Mucosa of stomach (tissue), 1 donor: ENCODE measurements around the gene RPL22L1.

Source experiments
- H3K27me3 ChIP-seq: one replicate; pipeline ENCODE4 v1.7.0; 2013; ENCODE audit warnings: mild to moderate bottlenecking, low read length; ENCODE audit not compliant: control insufficient read depth, insufficient read depth
- H3K36me3 ChIP-seq: one replicate; pipeline ENCODE4 v1.7.0; 2013; ENCODE audit warnings: low read length; ENCODE audit not compliant: control insufficient read depth, insufficient read depth
- H3K4me1 ChIP-seq: one replicate; pipeline ENCODE4 v1.7.0; 2013; ENCODE audit warnings: mild to moderate bottlenecking, low read length; ENCODE audit not compliant: control insufficient read depth, insufficient read depth
- H3K4me3 ChIP-seq: one replicate; pipeline ENCODE4 v1.7.0; 2013; ENCODE audit warnings: low read length
- H3K9ac ChIP-seq: one replicate; pipeline ENCODE4 v1.7.0; 2013; ENCODE audit warnings: mild to moderate bottlenecking, low read length, moderate library complexity
- H3K9me3 ChIP-seq: one replicate; pipeline ENCODE4 v1.7.0; 2013; ENCODE audit warnings: mild to moderate bottlenecking, low read length, moderate library complexity; ENCODE audit not compliant: control insufficient read depth
- donor health status: Pancreatic carcinoma.

The RPL22L1 gene

DNA sequence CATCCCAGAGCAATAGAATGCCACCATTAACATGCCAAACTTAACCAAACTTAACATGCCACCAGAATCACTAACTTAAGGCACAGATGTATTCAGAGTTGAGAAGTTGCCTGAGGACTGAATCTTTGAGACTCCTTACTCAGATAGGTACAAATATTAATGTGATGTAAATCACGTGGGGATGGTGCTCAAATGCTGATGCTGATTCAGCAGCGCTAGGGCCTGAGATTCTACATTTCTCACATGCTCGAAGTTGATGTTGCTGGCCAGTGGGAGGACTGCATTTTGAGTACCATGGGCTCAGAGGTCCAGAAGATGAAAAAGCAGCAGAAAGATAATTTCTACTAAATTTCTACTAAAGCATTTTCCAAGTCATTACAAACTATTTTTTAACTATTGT lies 54.1 kb downstream of the RPL22L1 start:
- no peak overlapping the region for H3K9ac ChIP-seq
- H3K4me1 ChIP-seq: no peaks in the 10 kb centered on the region
- no peaks in the 10 kb centered on the region for H3K27me3 ChIP-seq
- H3K4me3 ChIP-seq: no peak overlapping the region
- H3K36me3 ChIP-seq: no peaks in the 10 kb centered on the region
- no peaks in the 10 kb centered on the region for H3K9me3 ChIP-seq

DNA sequence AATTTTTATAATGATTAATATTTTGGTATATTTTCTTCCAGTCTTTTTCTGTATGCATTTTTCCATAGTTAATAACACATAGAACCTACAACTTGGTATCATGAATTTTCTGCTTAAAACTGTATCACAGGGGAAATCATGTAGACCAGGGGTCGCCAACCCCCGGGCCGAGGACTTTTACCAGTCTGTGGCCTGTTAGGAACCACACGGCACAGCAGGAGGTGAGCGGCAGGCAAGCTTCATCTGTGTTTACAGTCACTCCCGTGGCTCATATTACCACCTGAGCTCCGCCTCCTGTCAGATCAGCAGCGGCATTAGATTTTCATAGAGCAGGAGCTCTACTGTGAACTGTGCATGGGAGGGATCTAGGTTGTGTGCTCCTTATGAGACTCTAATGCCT lies 54.7 kb downstream of the RPL22L1 start:
- Histone ChIP-seq H3K9ac (no peak overlapping the region), H3K36me3 (no peaks in the 10 kb centered on the region), H3K4me3 (no peak overlapping the region), H3K9me3 (no peaks in the 10 kb centered on the region), H3K4me1 (no peaks in the 10 kb centered on the region), H3K27me3 (no peaks in the 10 kb centered on the region)
